WERI-Rb-1 (cell line): ENCODE measurements around the gene PRR20A.
"Not testable (repeated sequence)": the region's sequence is repeated elsewhere in the genome, so short reads cannot be mapped to it uniquely, and the experiment has no call there.

Experiments
- DNase-seq: peaks from one replicate; pipeline ENCODE4 v3.0.0-alpha.2; 2020
- H3K27ac ChIP-seq: fragments of 250-450 bp; sonication (Bioruptor Pico); 2 replicates; pipeline ENCODE4 v1.5.1; 2020; ENCODE audit warnings: mild to moderate bottlenecking, moderate library complexity
- H3K27me3 ChIP-seq: fragments of 250-450 bp; sonication (Bioruptor Pico); 2 replicates; pipeline ENCODE4 v1.5.1; 2021; ENCODE audit warnings: mild to moderate bottlenecking, low read depth, moderate library complexity; ENCODE audit not compliant: insufficient read depth, severe bottlenecking
- H3K36me3 ChIP-seq: fragments of 250-450 bp; sonication (Bioruptor Pico); 2 replicates; pipeline ENCODE4 v1.5.1; 2020; ENCODE audit warnings: mild to moderate bottlenecking, moderate library complexity
- H3K4me3 ChIP-seq: 2 replicates; pipeline ENCODE4 v1.5.1; 2011; ENCODE audit warnings: low read depth, mild to moderate bottlenecking, control low read depth, low read length
- H3K9me3 ChIP-seq: fragments of 250-450 bp; sonication (Bioruptor Pico); 2 replicates; pipeline ENCODE4 v1.5.1; 2021; ENCODE audit warnings: mild to moderate bottlenecking, moderate library complexity; ENCODE audit not compliant: severe bottlenecking
- CTCF ChIP-seq: IDR thresholded peaks from 2 replicates; pipeline ENCODE4 v1.5.1; 2011; ENCODE audit warnings: low read depth, mild to moderate bottlenecking, control low read depth, inconsistent platforms, low read length

The PRR20A gene

DNA sequence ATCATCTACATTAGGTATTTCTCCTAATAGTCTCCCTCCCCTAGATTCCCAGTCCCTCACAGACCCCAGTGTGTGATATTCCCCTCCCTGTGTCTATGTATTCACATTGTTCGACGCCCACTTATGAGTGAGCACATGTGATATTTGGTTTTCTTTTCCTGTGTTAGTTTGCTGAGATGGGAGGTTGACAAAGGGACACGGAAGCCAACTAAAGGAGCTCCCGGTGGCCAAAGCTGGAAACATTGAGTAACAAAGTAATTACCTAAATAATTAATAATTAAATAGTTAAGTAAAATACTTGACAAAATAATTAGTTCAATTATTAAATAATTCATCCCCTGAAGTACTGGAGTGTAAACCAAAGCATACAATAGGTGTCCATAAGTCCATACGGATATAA, 1.7 kb upstream of the PRR20A start:
- no peaks in the 10 kb centered on the region for H3K9me3 ChIP-seq
- TF ChIP-seq CTCF, result no peak
- H3K36me3 ChIP-seq, result no peaks in the 10 kb centered on the region
- H3K4me3 ChIP-seq, result no peak overlapping the region
- no peaks in the 10 kb centered on the region for H3K27me3 ChIP-seq
- H3K27ac ChIP-seq, result no peak overlapping the region
- no peak for DNase-seq

- not testable (repeated sequence) for H3K27ac ChIP-seq, DNase-seq, H3K27me3 ChIP-seq, H3K9me3 ChIP-seq, H3K4me3 ChIP-seq, H3K36me3 ChIP-seq
These were observed 937 bp upstream of the PRR20A start for GRCh38 chr13:57139781-57140180.

- not testable (repeated sequence) for H3K36me3 ChIP-seq, DNase-seq, H3K27ac ChIP-seq, H3K9me3 ChIP-seq, H3K4me3 ChIP-seq, H3K27me3 ChIP-seq
These were observed 6.5 kb downstream of the PRR20A start, which contains the start of gene PRR20B for GRCh38 chr13:57147188-57147587. Gene PRR20B, plus strand, starts transcription at chr13:57147488. Its CDS starts 387 bp downstream, at chr13:57147875.

GRCh38 chr13:57148106-57148505, 7.4 kb downstream of the PRR20A start:
- H3K27me3 ChIP-seq, DNase-seq, H3K36me3 ChIP-seq, H3K9me3 ChIP-seq, H3K4me3 ChIP-seq, H3K27ac ChIP-seq: not testable (repeated sequence)

DNA sequence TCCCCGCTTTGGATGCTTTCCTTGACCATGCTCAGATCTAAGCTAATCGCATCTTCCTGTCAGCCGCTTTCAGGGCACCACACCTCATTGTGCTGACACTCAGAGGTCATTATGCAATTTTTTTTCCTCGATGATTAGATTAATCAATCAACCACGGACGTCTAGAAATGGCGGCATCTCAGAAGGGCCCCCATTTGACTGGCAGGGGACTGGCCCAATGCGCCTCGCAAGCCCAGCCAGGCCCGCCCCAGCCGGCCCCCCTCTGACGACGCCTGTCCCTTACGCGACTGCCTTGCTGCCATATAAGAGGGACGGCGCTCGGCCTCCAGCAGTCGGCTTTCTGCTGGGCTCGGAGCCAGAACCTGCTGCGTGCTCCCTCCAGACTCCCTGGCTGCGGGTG, 13.0 kb downstream of the PRR20A start, which contains the start of gene PRR20C:
PRR20C (plus strand) TSS at position 301 of the 400 bp plus-strand sequence. CDS start 387 bp downstream, outside the sequence.
- H3K4me3 ChIP-seq, H3K36me3 ChIP-seq, H3K27me3 ChIP-seq, H3K27ac ChIP-seq, H3K9me3 ChIP-seq, DNase-seq: not testable (repeated sequence)

- H3K27ac ChIP-seq, H3K9me3 ChIP-seq, H3K36me3 ChIP-seq, H3K4me3 ChIP-seq, DNase-seq, H3K27me3 ChIP-seq: not testable (repeated sequence)
These were observed 19.6 kb downstream of the PRR20A start, which contains the start of gene PRR20D for GRCh38 chr13:57160332-57160731. Gene PRR20D, plus strand, starts transcription at chr13:57160632. Its CDS starts 387 bp downstream, at chr13:57161019.

DNA sequence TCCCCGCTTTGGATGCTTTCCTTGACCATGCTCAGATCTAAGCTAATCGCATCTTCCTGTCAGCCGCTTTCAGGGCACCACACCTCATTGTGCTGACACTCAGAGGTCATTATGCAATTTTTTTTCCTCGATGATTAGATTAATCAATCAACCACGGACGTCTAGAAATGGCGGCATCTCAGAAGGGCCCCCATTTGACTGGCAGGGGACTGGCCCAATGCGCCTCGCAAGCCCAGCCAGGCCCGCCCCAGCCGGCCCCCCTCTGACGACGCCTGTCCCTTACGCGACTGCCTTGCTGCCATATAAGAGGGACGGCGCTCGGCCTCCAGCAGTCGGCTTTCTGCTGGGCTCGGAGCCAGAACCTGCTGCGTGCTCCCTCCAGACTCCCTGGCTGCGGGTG, 26.2 kb downstream of the PRR20A start, which contains the start of gene PRR20E:
PRR20E (plus strand) TSS at position 301 of the 400 bp plus-strand sequence. CDS start 387 bp downstream, outside the sequence.
- not testable (repeated sequence) for H3K36me3 ChIP-seq, H3K27ac ChIP-seq, DNase-seq, H3K27me3 ChIP-seq, H3K4me3 ChIP-seq, H3K9me3 ChIP-seq

DNA sequence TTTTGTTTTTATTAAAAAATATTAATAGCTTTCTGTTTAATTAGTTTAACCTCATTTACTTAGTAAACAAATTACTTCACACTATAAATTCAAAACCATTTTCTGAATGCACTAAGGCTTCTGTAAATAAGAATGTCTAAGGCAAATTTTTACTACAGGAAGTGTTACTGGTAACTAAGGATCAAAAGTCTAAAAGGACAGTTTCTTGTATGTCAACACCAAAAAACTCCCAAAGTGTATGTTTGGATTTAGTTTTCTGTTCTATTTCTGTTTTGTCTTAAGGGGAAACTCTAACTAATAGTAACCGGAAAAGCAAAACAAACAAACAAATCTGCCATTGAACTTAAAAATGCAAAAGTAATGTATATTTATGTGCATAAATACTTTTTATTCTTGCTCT, 50.9 kb downstream of the PRR20A start:
- H3K4me3 ChIP-seq, result no peak overlapping the region
- no peaks in the 10 kb centered on the region for H3K27me3 ChIP-seq
- no peaks in the 10 kb centered on the region for H3K36me3 ChIP-seq
- DNase-seq, result no peak
- H3K9me3 ChIP-seq, result no peaks in the 10 kb centered on the region
- TF ChIP-seq CTCF, result no peak
- H3K27ac ChIP-seq, result no peak overlapping the region
